PC-3 (cell line): ENCODE measurements around the gene SART3. TPM values are rescaled to one million over a fixed set of nuclear protein-coding genes. Genes with fewer than 3 reads are reported as not detected.
A peak's percentile ranks its signal among the peaks of the same experiment; 100 is the strongest.

Experiments used
- ATAC-seq: fragments of 200-7000 bp; cut with Tn5 transposase; 2 replicates; pipeline ENCODE4 v1.9.1; 2020; ENCODE audit warnings: mild to moderate bottlenecking, moderate library complexity
- BruUV-seq: library from RNA; stranded (reverse); fragments of 400-500 nt; replicated peaks from 2 replicates; lab custom pipeline; 2021; lab: Mats Ljungman, UMichigan
- CTCF ChIA-PET: fragments of 300-600 bp; sonication (Branson Sonifier 250); formaldehyde crosslinking; loops from one replicate; lab custom pipeline; 2022; ENCODE audit warnings: antibody characterized with exemption; lab: Charles Lee
- POLR2A ChIA-PET: fragments of 300-600 bp; sonication (Branson Sonifier 250); formaldehyde crosslinking; loops from one replicate; lab custom pipeline; 2022; ENCODE audit warnings: antibody characterized with exemption; ENCODE audit not compliant: unreplicated experiment; lab: Charles Lee
- DNase-seq: peaks from one replicate; pipeline ENCODE4 v3.0.0-alpha.2; 2015
- H2AFZ ChIP-seq: fragments of 300-600 bp; sonication (generic); 2 replicates; pipeline ENCODE4 v1.6.0; 2016; ENCODE audit warnings: antibody characterized with exemption, low read length
- H3F3A ChIP-seq: fragments of 300-600 bp; sonication (generic); one replicate; pipeline ENCODE4 v1.6.0; 2017; ENCODE audit warnings: antibody characterized with exemption, low read length, control low read depth, mild to moderate bottlenecking; ENCODE audit not compliant: unreplicated experiment
- H3K27ac ChIP-seq: fragments of 300-600 bp; sonication (generic); 2 replicates; pipeline ENCODE4 v1.5.1; 2016; ENCODE audit warnings: mild to moderate bottlenecking, low read length
- H3K27me3 ChIP-seq: fragments of 300-600 bp; sonication (generic); 2 replicates; pipeline ENCODE4 v1.6.1; 2016; ENCODE audit warnings: low read length, mixed read lengths
- H3K36me3 ChIP-seq: fragments of 300-600 bp; sonication (generic); 2 replicates; pipeline ENCODE4 v1.6.1; 2016; ENCODE audit warnings: low read depth, mixed run types, low read length, mixed read lengths
- H3K4me1 ChIP-seq: fragments of 300-600 bp; sonication (generic); 2 replicates; pipeline ENCODE4 v1.5.1; 2016; ENCODE audit warnings: low read length; ENCODE audit not compliant: insufficient read depth
- H3K4me2 ChIP-seq: fragments of 300-600 bp; sonication (generic); 2 replicates; pipeline ENCODE4 v1.6.0; 2016; ENCODE audit warnings: low read length
- H3K4me3 ChIP-seq: fragments of 300-600 bp; sonication (generic); 2 replicates; pipeline ENCODE4 v1.5.1; 2016; ENCODE audit warnings: mild to moderate bottlenecking, low read length, mixed read lengths
- H3K79me2 ChIP-seq: fragments of 300-600 bp; sonication (generic); 2 replicates; pipeline ENCODE4 v1.6.1; 2017; ENCODE audit warnings: low read length, mixed read lengths
- H3K9ac ChIP-seq: fragments of 300-600 bp; sonication (generic); 2 replicates; pipeline ENCODE4 v1.6.0; 2016; ENCODE audit warnings: mild to moderate bottlenecking, low read length
- H3K9me2 ChIP-seq: fragments of 300-600 bp; sonication (generic); replicated peaks from 2 replicates; pipeline ENCODE4 v1.6.1; 2016; ENCODE audit warnings: mixed run types, low read length, mixed read lengths
- H3K9me3 ChIP-seq: fragments of 300-600 bp; sonication (generic); 2 replicates; pipeline ENCODE4 v1.6.1; 2016; ENCODE audit warnings: low read length, mixed read lengths
- H4K20me1 ChIP-seq: fragments of 300-600 bp; sonication (generic); 2 replicates; pipeline ENCODE4 v1.6.1; 2016; ENCODE audit warnings: low read length, mixed read lengths
- CTCF ChIP-seq: fragments of 300-600 bp; sonication (generic); conservative IDR thresholded peaks from 2 replicates; pipeline ENCODE4 v1.5.1; 2017; ENCODE audit warnings: antibody characterized with exemption, low read depth, mild to moderate bottlenecking, low read length
- EZH2 ChIP-seq: fragments of 300-600 bp; sonication (generic); IDR thresholded peaks from one replicate; pipeline ENCODE4 v1.6.1; 2017; ENCODE audit warnings: antibody characterized with exemption, mild to moderate bottlenecking, low read length; ENCODE audit not compliant: unreplicated experiment
- EZH2phosphoT487 ChIP-seq: fragments of 300-600 bp; sonication (generic); IDR thresholded peaks from 2 replicates; pipeline ENCODE4 v1.6.1; 2018; ENCODE audit warnings: mild to moderate bottlenecking, antibody characterized with exemption, low read length, borderline replicate concordance
- intact Hi-C: fragments of 100-400 bp; cut with micrococcal nuclease; formaldehyde crosslinking; loops from 2 replicates; pipeline ENCODE4 v1.9.0; 2023
- total RNA-seq: library from RNA; depleted of rRNA; stranded (reverse); fragments of >200 nt; gene quantifications from 2 replicates; pipeline ENCODE4 v1.2.3, GENCODE V29; 2014

SART3 gene
- total RNA-seq, 1 experiment from 2014 or later: 165 TPM

- Histone ChIP-seq H2AFZ (no peak overlapping the region), H3F3A (no peaks in the 10 kb centered on the region), H4K20me1 (peaks cover 8% of the 10 kb centered on the region; the same call in 1 of the 2 replicates), H3K9ac (no peak overlapping the region), H3K36me3 (peaks cover 66% of the 10 kb centered on the region), H3K79me2 (peaks cover 11% of the 10 kb centered on the region), H3K9me2 (no peaks in the 10 kb centered on the region), H3K4me3 (no peak overlapping the region), H3K4me1 (peaks cover 7% of the 10 kb centered on the region; the same call in 1 of the 2 replicates), H3K9me3 (no peaks in the 10 kb centered on the region), H3K27ac (no peak overlapping the region), H3K27me3 (no peaks in the 10 kb centered on the region), H3K4me2 (no peak overlapping the region)
- no TSS peak for BruUV-seq
- ATAC-seq: no peak
- CTCF ChIA-PET: no interaction called here
- POLR2A ChIA-PET: no interaction called here
- TF ChIP-seq CTCF (peak; percentile 48), EZH2phosphoT487 (no peak)
- DNase-seq: no peak
- intact Hi-C loops: loop anchor here (10.0 kb wide), 2 partner anchors 775 to 835 kb away; partner anchors contain the start of gene PWP1
Measured at GRCh38 chr12:108519558-108519957, 41.4 kb downstream of the SART3 start.

GRCh38 chr12:108518716-108519496 lies 42.1 kb downstream of the SART3 start:
- no peak overlapping the region for H2AFZ ChIP-seq
- H3K27me3 ChIP-seq: no peaks in the 10 kb centered on the region
- H3K9ac ChIP-seq: no peak overlapping the region
- TF ChIP-seq EZH2: no peak
- no peak for TF ChIP-seq CTCF
- no peak for TF ChIP-seq EZH2phosphoT487
- H3K36me3 ChIP-seq: peaks cover 60% of the 10 kb centered on the region
- peaks cover 8% of the 10 kb centered on the region; the same call in 1 of the 2 replicates for H4K20me1 ChIP-seq
- DNase-seq (no peak), ATAC-seq (no peak)
- no peak overlapping the region for H3K4me2 ChIP-seq
- ChIA-PET POLR2A (no interaction called here), CTCF (no interaction called here)
- no peaks in the 10 kb centered on the region for H3F3A ChIP-seq
- BruUV-seq: no TSS peak
- H3K79me2 ChIP-seq: peaks cover 11% of the 10 kb centered on the region
- intact Hi-C loops: loop anchor here (10.0 kb wide), 2 partner anchors 774 to 834 kb away; partner anchors contain the start of gene PWP1
- no peaks in the 10 kb centered on the region for H3K9me2 ChIP-seq
- peaks cover 7% of the 10 kb centered on the region; the same call in 1 of the 2 replicates for H3K4me1 ChIP-seq
- H3K27ac ChIP-seq: no peak overlapping the region
- H3K4me3 ChIP-seq: no peak overlapping the region
- H3K9me3 ChIP-seq: no peaks in the 10 kb centered on the region

GRCh38 chr12:108518101-108518715 lies 42.8 kb downstream of the SART3 start:
- Histone ChIP-seq H3K4me3 (no peak overlapping the region), H3K27me3 (no peaks in the 10 kb centered on the region), H3K9me2 (no peaks in the 10 kb centered on the region), H4K20me1 (peaks cover 8% of the 10 kb centered on the region; the same call in 1 of the 2 replicates), H3K4me2 (no peak overlapping the region), H3K27ac (no peak overlapping the region), H3K4me1 (peaks cover 7% of the 10 kb centered on the region; the same call in 1 of the 2 replicates), H3K9ac (no peak overlapping the region), H3K9me3 (no peaks in the 10 kb centered on the region), H3F3A (no peaks in the 10 kb centered on the region), H2AFZ (no peak overlapping the region), H3K79me2 (peaks cover 11% of the 10 kb centered on the region), H3K36me3 (peaks cover 53% of the 10 kb centered on the region)
- BruUV-seq: no TSS peak
- intact Hi-C loops: loop anchor here (10.0 kb wide), 2 partner anchors 773 to 833 kb away; partner anchors contain the start of gene PWP1
- ChIA-PET POLR2A (no interaction called here), CTCF (no interaction called here)
- DNase-seq (no peak), ATAC-seq (no peak)
- TF ChIP-seq CTCF (no peak), EZH2 (no peak), EZH2phosphoT487 (no peak)
